ENCODE results near the gene CATSPER3.

Gene CATSPER3

GRCh38 chr5:134967607-134968006 lies at the start of gene CATSPER3:
Gene CATSPER3 (plus strand): TSS chr5:134967907. CDS start chr5:134967992, 85 bp downstream.
- DNase-seq (ENCODE audit: low read depth) = no peak

GRCh38 chr5:134918861-134919260 lies 48.8 kb upstream of the CATSPER3 start:
- no peak for DNase-seq (ENCODE audit: low read depth)

DNA sequence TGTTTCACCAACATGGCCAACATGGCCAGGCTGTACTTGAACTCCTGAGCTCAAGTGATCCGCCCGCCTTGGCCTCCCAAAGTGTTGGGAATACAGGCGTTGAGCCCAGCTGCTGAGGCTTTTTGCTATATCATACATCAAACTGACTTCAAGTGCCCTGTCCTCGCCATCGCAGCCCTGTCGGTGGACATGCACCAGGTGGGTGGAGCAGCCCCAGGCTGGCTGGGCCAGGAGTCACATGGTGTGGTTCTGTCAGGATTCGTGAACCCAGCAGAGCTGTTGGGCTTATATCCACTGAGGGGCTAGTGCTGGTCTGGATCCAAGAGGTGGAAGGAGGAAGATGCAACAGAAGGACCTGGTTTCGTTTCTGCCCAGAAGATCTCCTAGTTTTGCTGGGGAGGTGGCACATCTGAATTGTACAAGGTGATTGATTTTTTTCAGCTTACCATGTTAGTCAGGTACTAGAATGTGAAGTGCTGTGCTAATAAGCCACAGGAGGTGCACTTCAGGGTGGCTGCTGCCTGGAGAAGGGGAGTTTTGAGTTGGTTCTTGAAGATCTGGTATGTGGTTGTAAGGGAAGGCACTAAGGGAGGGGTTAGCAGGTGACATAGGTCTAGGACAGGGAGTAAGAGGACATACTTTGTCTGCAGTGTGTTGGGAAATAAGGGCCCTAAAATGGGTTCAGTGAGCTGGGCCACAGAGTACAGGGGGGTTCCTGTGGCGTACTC lies 46.7 kb upstream of the CATSPER3 start:
- DNase-seq (ENCODE audit: low read depth) = no peak

DNA sequence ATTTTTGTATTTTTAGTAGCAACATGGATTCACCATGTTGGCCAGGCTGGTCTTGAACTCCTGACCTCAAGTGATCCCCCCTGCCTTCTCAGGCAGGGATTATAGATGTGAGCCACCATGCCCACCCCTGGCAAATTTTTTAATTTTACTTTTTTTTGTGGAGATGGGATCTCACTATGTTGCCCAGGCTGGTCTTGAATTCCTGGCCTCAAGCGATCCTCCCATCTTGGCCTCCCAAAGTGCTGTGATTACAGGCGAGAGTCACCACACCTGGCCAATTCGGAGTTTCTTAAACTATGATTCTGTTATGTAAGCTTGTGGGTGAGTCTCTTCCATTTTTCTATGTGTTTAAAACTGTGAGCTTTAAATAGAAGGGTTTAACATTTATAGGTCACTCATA lies 35.2 kb upstream of the CATSPER3 start:
- DNase-seq (ENCODE audit: low read depth) = no peak

- DNase-seq (ENCODE audit: low read depth) = no peak
These were observed 33.5 kb upstream of the CATSPER3 start for GRCh38 chr5:134934202-134934601.

- no peak for DNase-seq (ENCODE audit: low read depth)
These were observed 31.8 kb upstream of the CATSPER3 start for GRCh38 chr5:134935711-134936602.

DNA sequence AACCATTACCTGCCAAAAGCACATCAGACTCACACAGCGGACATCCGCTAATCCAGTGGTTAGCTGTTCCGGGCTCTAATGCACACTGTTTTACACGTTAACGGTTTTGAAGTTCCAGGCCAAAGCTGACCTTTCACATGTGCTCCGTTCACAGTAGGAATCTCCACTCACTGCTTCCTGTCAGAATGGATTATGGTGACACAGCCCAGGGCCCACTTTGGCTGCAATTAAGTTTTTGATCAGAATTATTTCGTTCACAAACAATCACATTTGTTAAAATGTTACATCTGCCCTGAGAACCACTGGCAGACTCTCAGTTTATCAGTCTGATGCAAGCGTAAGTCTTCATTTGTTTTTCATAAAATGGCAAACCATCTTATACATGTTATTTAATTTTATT lies 30.2 kb upstream of the CATSPER3 start:
- no peak for DNase-seq (ENCODE audit: low read depth)

- no peak for DNase-seq (ENCODE audit: low read depth)
These were observed 29.7 kb upstream of the CATSPER3 start for GRCh38 chr5:134938030-134938429.

DNA sequence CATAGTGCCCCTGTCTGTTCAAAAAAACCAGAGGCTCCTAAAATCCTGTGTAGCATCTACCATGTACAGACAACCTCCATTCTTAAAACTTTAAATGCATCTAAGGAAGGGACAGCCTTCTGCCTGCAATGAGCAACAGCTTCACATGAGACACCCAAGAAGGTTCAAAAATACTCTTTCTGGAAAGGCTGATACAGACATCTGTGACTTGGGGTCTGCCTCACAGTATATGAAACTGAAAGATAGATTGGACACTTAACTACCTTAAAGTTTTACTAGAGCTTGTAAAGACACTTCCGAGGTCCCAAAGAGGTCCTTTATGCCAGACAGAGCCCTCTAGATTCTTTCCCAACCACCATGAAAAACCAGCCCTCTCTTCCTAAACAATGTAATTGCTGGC lies 28.2 kb upstream of the CATSPER3 start:
- no peak for DNase-seq (ENCODE audit: low read depth)

GRCh38 chr5:134943547-134943946 lies 24.2 kb upstream of the CATSPER3 start:
- no peak for DNase-seq (ENCODE audit: low read depth)

DNA sequence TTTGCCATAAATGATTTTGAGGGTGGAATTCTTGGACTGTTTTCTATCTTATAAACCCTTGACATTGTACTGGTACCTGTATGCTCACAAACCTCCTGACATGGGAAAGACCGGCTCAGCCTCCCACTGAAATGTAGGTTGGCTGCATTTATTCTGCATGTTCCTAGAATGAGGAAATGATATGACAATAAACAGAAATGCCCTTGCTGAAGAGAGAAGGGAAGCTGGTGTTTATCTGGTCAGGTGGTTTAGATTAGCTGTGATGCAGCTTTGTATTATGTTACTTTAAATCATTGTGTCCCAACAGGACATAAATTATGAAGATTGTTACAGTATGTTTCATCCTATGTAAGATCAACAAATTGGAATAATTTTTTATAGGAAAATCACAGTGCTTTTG lies 23.1 kb upstream of the CATSPER3 start:
- DNase-seq (ENCODE audit: low read depth) = no peak

- no peak for DNase-seq (ENCODE audit: low read depth)
These were observed 22.7 kb upstream of the CATSPER3 start for GRCh38 chr5:134945041-134945440.

DNA sequence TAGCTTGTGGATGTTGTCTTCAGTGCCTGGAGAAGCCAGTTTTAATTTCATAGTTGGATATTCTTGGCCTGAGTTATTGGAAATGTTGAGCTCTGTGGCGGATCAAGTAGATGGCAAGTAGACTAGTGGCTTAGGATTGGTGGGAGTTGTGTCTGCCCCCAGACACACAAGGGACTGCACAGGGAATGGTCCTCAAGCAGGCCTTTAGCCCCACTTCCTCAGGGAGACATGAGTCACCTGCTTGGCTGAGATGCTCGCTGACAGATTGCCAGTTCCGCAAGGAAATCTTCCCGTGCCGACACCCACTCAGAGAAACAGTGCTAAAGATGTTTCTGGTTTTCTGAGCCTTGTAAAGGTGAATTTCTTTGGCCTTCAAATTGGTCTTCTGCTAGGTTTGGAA lies 18.8 kb upstream of the CATSPER3 start:
- no peak for DNase-seq (ENCODE audit: low read depth)

- no peak for DNase-seq (ENCODE audit: low read depth)
These were observed 18.4 kb upstream of the CATSPER3 start for GRCh38 chr5:134949316-134949715.

DNA sequence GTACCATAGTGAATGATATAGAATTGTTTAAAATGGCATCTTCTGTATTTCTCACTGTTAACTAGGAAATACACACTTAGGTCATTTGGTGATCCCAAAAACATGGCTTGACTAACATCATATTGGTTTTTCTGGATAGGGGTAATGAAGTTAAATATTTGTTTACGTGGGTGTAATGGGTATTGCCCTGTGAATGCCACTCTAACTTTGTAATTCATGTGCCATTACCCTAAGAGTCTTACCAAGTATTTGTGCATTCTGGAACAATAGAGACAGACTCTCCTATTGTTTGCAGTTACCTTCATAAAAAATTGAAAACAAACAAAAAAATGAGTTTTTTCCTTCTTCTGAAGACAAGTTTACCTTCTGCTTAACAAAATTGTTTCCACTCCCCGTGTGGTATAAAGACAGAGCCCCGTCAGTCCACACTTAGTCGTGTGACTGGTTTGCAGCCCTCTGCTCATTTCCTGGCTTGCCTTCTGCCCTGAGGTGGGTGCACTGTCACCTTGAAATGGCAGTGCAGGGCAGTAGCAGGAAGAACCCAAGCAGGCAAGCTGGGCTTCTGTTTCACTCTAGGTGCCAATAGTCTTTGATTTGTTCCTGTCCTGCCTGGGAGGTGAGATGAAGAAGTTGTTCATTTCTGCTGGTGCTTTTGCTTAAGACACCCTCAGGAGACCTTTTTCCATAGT lies 9.6 kb upstream of the CATSPER3 start:
- DNase-seq (ENCODE audit: low read depth) = no peak

DNA sequence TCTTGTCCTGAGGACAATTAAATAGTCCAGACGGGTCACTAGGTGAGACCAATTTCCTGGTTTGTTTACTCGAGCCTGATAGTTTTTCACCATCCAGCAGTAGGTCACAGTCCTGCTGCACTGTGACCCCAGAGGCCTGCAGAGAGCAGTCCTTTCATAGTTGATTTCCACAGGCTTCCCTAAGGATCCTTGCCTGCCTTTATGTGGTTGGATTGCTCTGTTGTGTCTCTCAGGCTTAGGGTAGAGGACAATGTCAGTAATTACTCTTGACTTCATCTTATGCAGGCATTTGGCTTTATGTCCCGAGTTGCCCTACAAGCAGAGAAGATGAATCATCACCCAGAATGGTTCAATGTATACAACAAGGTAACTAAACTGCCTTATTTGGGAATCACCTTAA lies 9.0 kb upstream of the CATSPER3 start:
- DNase-seq (ENCODE audit: low read depth) = no peak

- DNase-seq (ENCODE audit: low read depth) = no peak
These were observed 4.6 kb upstream of the CATSPER3 start for GRCh38 chr5:134963098-134963497.

- DNase-seq (ENCODE audit: low read depth) = no peak
These were observed 3.1 kb upstream of the CATSPER3 start for GRCh38 chr5:134964359-134965270.

DNA sequence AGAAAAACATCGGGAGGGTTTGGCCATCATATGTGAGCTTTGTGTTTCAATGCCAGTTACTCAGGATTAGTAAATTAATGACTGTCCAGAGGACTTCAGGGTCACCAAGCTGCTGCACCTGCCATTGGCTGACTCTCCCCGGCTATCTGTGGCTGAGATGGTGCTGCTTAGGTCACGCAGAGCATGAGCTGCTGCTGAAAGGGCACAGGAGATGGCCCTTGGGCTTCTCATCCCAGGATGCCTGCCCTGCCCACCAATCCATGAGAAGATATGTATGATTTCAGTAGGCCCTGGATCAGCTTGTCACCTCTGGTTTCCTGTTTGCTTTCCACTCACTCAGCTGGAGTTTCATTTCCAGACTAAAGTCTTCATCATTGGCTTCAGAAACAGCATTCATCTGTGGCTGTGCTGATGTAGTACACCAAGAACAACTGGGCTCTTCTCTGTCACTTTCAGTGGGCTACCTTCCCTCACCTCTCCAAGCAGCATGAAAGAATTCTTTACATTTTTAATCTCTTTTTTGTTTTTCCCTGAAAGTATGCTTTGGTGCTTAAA lies 2.4 kb upstream of the CATSPER3 start:
- DNase-seq (ENCODE audit: low read depth) = no peak

GRCh38 chr5:134968055-134968454 lies 348 bp downstream of the CATSPER3 start:
- no peak for DNase-seq (ENCODE audit: low read depth)

- DNase-seq (ENCODE audit: low read depth) = no peak
These were observed 1.5 kb downstream of the CATSPER3 start for GRCh38 chr5:134969166-134969565.
